ENCODE data around the gene RSPO3. TPM values are rescaled to one million over a fixed set of nuclear protein-coding genes. Genes with fewer than 3 reads are reported as not detected.

The RSPO3 gene
- total RNA-seq, 1 donor from 2014 or later: 8.0 TPM

DNA sequence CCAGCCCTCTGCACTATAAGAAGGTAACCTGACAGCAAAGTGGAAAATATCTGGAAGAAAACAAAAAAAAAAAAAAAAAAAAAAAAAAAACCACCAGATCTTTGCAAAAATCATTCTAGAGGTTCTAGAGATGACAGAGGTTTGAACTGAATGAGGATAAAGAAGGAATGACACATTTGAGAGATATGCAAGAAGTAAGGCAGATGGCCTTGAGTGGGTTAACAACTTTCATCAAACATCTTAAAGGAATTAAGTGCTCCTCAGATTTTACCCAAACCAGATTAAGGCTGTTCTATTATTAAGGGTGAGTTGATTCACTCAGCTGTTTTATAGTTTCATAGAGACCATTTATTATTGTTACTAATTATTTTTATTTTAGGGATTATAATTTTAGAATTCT, 62.0 kb downstream of the RSPO3 start:
- DNase-seq: no peak
- no peaks in the 10 kb centered on the region for H3K4me1 ChIP-seq
- intact Hi-C loops (cut with DNase I): no loop called here
- no peaks in the 10 kb centered on the region for H3K36me3 ChIP-seq
- no peaks in the 10 kb centered on the region for H3K9me3 ChIP-seq
- TF ChIP-seq CTCF (IDR thresholded peaks at IDR 0.05): no peak
- no peak for ATAC-seq
- no peak overlapping the region for H3K4me3 ChIP-seq
- no peak overlapping the region for H3K27ac ChIP-seq
- H3K27me3 ChIP-seq (ENCODE audit: low read depth): no peaks in the 10 kb centered on the region

GRCh38 chr6:127182501-127182900, 64.0 kb downstream of the RSPO3 start:
- DNase-seq (no peak), ATAC-seq (no peak)
- Histone ChIP-seq H3K9me3 (no peaks in the 10 kb centered on the region), H3K4me3 (no peak overlapping the region), H3K36me3 (no peaks in the 10 kb centered on the region), H3K4me1 (no peaks in the 10 kb centered on the region), H3K27me3 (ENCODE audit: low read depth) (no peaks in the 10 kb centered on the region), H3K27ac (no peak overlapping the region)
- intact Hi-C loops (cut with DNase I): no loop called here
- TF ChIP-seq CTCF (IDR thresholded peaks at IDR 0.05): no peak

GRCh38 chr6:127185437-127185995, 67.0 kb downstream of the RSPO3 start:
- no peak for ATAC-seq
- Histone ChIP-seq H3K27me3 (ENCODE audit: low read depth) (no peaks in the 10 kb centered on the region), H3K36me3 (no peaks in the 10 kb centered on the region), H3K4me1 (no peaks in the 10 kb centered on the region), H3K4me3 (no peak overlapping the region), H3K9me3 (no peaks in the 10 kb centered on the region), H3K27ac (no peak overlapping the region)
- intact Hi-C loops (cut with DNase I): no loop called here
- TF ChIP-seq CTCF (IDR thresholded peaks at IDR 0.05): no peak
- no peak for DNase-seq

- no peaks in the 10 kb centered on the region for H3K27me3 ChIP-seq (ENCODE audit: low read depth)
- ATAC-seq: peak; percentile 67 to 70
- no peaks in the 10 kb centered on the region for H3K36me3 ChIP-seq
- no peaks in the 10 kb centered on the region for H3K4me1 ChIP-seq
- no peak overlapping the region for H3K27ac ChIP-seq
- no peaks in the 10 kb centered on the region for H3K9me3 ChIP-seq
- TF ChIP-seq CTCF (IDR thresholded peaks at IDR 0.05): peak; percentile 54
- DNase-seq: peak; percentile 87
- H3K4me3 ChIP-seq: no peak overlapping the region
- intact Hi-C loops (cut with DNase I): no loop called here
Measured at GRCh38 chr6:127186889-127187288, 68.4 kb downstream of the RSPO3 start.

- no peak for TF ChIP-seq CTCF (IDR thresholded peaks at IDR 0.05)
- no peaks in the 10 kb centered on the region for H3K36me3 ChIP-seq
- H3K27me3 ChIP-seq (ENCODE audit: low read depth): no peaks in the 10 kb centered on the region
- intact Hi-C loops (cut with DNase I): no loop called here
- no peak for DNase-seq
- ATAC-seq: peak in 1 of 2 donors; percentile 45
- H3K9me3 ChIP-seq: no peaks in the 10 kb centered on the region
- no peak overlapping the region for H3K4me3 ChIP-seq
- no peak overlapping the region for H3K27ac ChIP-seq
- H3K4me1 ChIP-seq: peaks cover 13% of the 10 kb centered on the region
Measured at GRCh38 chr6:127188744-127189143, 70.3 kb downstream of the RSPO3 start.

Data from lower lobe of right lung (tissue), 2 donors.